Fibroblast of skin of left quadriceps (primary cell): Measurements from ENCODE around the gene ELAVL2.

Experiments used
- DNase-seq, 2 experiments: peaks; one replicate each; pipeline ENCODE4 v3.0.0-alpha.2; 2013; ENCODE audit warnings: low read depth in 2 of 2

ELAVL2 gene

DNA sequence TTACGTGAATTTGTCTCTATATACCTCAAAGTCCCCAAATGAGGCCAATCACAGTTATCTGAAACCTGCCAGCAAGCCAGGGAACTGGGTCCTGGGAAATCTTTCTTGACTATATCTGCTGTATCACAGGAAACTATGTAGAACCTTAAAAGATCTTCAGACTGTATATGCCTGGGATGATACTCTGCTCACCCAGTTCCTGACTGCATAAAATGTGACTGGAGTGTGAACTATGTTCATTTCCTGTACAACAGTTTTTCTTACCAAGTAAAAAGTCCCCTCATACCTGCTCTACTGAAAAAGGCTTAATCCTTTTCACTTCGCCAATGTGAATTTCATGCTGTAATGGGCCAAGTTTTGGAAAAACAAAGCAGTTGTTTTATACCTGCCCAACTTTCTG, 162.9 kb downstream of the ELAVL2 start:
- DNase-seq, result no peak

GRCh38 chr9:23662320-23662719, 163.7 kb downstream of the ELAVL2 start:
- no peak for DNase-seq

GRCh38 chr9:23659346-23660006, 166.6 kb downstream of the ELAVL2 start:
- DNase-seq, result no peak

DNA sequence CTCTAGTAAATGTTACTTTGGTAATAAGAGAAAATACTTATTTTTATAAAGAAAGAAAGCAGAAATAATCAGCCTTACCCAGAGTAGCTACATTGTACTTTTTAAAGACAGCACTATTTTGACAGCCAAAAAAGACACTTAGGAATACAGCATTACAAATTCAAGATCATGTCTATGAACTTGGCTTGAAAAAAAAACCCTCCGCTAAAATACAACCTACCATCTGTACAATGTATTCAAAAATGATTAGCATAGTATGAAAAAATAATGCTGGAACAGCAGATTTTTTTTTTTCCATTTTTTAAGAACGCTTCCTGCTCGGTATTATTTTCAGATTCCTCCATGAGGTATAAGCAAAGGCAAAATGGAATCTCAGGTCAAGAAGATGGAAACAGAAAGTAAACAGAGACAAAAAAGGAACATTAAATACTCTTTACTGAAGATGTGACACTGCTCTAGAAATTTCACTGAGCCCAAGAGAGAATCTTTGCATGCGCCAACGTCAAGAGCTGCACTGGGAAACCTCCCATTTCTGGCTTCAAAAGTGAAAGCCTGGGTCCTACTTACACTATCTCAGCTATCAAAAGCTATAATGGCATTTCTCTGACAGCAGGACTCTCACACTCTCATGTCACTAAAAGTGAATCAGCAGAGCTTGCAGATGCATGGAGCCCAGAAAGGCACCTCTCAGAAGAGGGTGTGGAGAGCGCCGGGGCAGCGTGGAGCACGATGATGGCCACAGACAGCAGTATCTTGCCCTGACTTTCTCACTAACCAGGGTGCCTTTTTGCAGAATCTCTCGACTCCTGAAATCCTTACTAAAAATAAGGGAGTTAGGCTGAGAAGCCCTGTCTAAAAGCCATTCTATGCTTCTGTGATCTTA, 167.4 kb downstream of the ELAVL2 start:
- no peak for DNase-seq

DNA sequence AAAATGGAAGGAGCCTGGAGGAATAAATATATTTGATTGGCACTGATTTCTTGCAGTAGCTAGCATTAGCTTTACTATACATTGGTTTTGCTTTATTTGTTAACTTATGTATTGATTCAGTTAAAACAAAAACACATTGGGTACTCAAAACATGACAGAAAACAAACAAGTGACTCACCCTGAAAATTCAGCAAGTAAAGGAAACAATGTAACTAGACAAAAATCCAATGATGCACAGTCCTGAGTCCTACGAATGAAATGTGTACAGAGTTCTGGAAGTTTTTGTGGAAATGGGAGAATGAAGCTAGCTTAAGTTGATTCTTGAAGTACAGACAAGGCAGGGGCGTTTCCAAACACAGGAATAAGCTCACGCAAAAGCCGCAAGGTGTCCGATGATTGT, 175.0 kb downstream of the ELAVL2 start:
- no peak for DNase-seq

GRCh38 chr9:23648651-23649050, 177.4 kb downstream of the ELAVL2 start:
- DNase-seq, result no peak

DNA sequence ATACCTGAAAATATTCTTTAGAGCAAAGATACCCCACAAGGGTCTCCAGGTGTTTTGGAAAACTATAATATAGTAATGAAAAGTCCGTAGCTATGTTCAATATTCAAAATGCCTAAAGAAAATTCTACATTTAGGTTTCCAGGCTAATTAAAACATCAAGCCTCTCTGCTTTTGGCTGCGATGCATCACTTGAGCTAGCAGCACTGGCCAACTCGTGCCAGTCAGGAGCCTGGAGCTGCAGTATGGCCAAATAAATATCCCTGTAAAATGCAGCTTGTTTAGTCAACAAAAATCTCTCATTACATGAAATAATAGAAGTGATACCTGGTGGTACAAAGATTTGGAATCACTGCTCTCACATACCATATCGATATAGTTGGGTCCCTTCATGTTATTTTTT, 181.1 kb downstream of the ELAVL2 start:
- no peak for DNase-seq

DNA sequence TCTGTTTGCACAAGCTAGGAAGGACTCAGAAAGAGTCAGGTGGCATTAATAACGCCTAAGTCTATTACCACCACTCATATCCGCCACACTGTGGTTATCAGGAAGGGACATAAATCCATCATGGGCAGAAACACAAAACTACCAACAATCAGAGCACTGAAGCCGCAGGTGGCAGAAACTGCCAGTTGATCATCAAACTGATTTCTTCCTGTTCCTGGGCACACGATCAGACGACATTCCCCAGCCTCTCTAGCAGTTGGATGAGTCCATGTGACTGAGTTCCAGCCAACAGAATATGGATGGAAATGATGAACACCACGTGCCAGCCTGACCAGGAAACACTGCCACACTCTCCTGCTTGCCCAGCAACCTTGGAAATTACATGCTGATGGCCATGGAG, 181.7 kb downstream of the ELAVL2 start:
- no peak for DNase-seq

DNA sequence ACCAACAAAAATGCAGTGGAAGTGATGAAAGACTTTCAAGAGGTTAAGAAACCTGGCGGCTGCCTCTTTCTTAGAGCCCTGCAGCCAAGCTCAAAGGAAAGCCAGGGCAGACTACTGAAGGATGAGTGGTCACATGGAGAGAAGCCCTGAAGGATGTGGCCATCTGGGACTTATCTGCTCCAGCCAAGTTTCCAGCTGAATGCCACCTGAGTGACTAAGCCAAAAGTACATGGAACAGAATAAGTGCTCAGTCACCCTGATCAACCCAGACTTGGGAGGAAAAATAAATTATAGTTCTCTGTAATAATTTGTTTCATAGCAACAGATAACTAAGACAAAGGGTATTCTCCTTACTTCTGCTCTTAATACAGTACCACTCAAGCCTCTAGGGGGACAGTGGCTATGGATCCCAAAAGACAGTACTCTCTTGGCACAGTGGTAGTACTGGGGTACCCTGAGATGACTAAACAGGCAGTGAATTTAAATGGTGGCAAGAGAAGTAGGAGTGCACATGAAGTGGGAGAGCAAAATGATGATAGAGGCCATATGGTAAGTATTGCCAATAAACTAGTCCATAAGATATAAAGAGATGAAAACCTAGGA, 182.3 kb downstream of the ELAVL2 start:
- DNase-seq, result no peak
